Measurements from ENCODE around the gene NAT16. TPM values are rescaled to one million over a fixed set of nuclear protein-coding genes. Genes with fewer than 3 reads are reported as not detected.
A peak's percentile ranks its signal among the peaks of the same experiment; 100 is the strongest.

Gene NAT16
- total and polyA plus RNA-seq, 2 of the 13 experiments (the other 11 are each of a cell fraction or from before 2014, with no cell fraction given), result 0.04 TPM; not detected in 1

DNA sequence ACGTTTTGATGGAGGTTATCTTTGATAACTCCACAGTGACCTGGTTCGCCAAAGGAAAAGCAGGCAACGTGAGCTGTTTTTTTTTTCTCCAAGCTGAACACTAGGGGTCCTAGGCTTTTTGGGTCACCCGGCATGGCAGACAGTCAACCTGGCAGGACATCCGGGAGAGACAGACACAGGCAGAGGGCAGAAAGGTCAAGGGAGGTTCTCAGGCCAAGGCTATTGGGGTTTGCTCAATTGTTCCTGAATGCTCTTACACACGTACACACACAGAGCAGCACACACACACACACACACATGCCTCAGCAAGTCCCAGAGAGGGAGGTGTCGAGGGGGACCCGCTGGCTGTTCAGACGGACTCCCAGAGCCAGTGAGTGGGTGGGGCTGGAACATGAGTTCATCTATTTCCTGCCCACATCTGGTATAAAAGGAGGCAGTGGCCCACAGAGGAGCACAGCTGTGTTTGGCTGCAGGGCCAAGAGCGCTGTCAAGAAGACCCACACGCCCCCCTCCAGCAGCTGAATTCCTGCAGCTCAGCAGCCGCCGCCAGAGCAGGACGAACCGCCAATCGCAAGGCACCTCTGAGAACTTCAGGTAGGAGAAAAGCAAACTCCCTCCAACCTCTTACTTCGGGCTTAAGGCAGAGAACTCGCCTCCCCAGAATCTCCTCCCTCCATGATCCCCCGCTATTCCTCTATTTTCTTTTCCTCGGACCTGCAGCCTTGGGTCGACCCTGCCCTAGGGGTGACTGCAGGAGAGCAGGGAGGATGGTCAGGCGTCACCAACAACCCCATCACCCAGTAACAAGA, 53.2 kb downstream of the NAT16 start, which contains the start of gene SERPINE1 (continued):
- TF ChIP-seq KDM4B (CRISPR knock-in tag; IDR thresholded peaks at IDR 0.05) (no peak), TRIM24 (CRISPR knock-in tag; IDR thresholded peaks at IDR 0.05) (no peak), BCL6 (CRISPR knock-in tag; IDR thresholded peaks at IDR 0.05) (peak; percentile 87), KAT8 (CRISPR knock-in tag; IDR thresholded peaks at IDR 0.05) (peak; percentile 48), ZNF260 (CRISPR knock-in tag; IDR thresholded peaks at IDR 0.05; ENCODE audit: borderline replicate concordance, low read depth) (no peak), HOXA5 (CRISPR knock-in tag; IDR thresholded peaks at IDR 0.05) (peak; percentile 83; the same call in 1 of the 2 replicates), ZNF143 (CRISPR knock-in tag; IDR thresholded peaks at IDR 0.05) (no peak; the same call in 1 of the 2 replicates), ETV5 (CRISPR knock-in tag; IDR thresholded peaks at IDR 0.05; ENCODE audit: borderline replicate concordance) (peak; percentile 91), ZBTB21 (CRISPR knock-in tag; IDR thresholded peaks at IDR 0.05) (no peak), FOXA1 (IDR thresholded peaks at IDR 0.05) (no peak), FOXA1 (CRISPR knock-in tag; IDR thresholded peaks at IDR 0.05) (peak; percentile 68), PPARG (CRISPR knock-in tag; conservative IDR thresholded peaks at IDR 0.05) (no peak; the same call in none of the 2 replicates), DNMT3B (CRISPR knock-in tag; conservative IDR thresholded peaks at IDR 0.05) (no peak), GATAD2A (CRISPR knock-in tag; IDR thresholded peaks at IDR 0.05) (peak; percentile 72), ZNF839 (CRISPR knock-in tag; IDR thresholded peaks at IDR 0.05; ENCODE audit: borderline replicate concordance) (no peak; the same call in 1 of the 2 replicates), ZNF724P (CRISPR knock-in tag; IDR thresholded peaks at IDR 0.05; ENCODE audit: borderline replicate concordance) (no peak), MYNN (CRISPR knock-in tag; IDR thresholded peaks at IDR 0.05; ENCODE audit: low read depth) (no peak)
- TF ChIP-seq, protein P1, sequence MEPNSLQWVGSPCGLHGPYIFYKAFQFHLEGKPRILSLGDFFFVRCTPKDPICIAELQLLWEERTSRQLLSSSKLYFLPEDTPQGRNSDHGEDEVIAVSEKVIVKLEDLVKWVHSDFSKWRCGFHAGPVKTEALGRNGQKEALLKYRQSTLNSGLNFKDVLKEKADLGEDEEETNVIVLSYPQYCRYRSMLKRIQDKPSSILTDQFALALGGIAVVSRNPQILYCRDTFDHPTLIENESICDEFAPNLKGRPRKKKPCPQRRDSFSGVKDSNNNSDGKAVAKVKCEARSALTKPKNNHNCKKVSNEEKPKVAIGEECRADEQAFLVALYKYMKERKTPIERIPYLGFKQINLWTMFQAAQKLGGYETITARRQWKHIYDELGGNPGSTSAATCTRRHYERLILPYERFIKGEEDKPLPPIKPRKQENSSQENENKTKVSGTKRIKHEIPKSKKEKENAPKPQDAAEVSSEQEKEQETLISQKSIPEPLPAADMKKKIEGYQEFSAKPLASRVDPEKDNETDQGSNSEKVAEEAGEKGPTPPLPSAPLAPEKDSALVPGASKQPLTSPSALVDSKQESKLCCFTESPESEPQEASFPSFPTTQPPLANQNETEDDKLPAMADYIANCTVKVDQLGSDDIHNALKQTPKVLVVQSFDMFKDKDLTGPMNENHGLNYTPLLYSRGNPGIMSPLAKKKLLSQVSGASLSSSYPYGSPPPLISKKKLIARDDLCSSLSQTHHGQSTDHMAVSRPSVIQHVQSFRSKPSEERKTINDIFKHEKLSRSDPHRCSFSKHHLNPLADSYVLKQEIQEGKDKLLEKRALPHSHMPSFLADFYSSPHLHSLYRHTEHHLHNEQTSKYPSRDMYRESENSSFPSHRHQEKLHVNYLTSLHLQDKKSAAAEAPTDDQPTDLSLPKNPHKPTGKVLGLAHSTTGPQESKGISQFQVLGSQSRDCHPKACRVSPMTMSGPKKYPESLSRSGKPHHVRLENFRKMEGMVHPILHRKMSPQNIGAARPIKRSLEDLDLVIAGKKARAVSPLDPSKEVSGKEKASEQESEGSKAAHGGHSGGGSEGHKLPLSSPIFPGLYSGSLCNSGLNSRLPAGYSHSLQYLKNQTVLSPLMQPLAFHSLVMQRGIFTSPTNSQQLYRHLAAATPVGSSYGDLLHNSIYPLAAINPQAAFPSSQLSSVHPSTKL (CRISPR knock-in tag; IDR thresholded peaks at IDR 0.05), result peak; percentile 77
- TF ChIP-seq, protein P2, sequence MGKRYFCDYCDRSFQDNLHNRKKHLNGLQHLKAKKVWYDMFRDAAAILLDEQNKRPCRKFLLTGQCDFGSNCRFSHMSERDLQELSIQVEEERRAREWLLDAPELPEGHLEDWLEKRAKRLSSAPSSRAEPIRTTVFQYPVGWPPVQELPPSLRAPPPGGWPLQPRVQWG (CRISPR knock-in tag; IDR thresholded peaks at IDR 0.05; ENCODE audit: borderline replicate concordance, low read depth), result no peak
- TF ChIP-seq, protein P3, sequence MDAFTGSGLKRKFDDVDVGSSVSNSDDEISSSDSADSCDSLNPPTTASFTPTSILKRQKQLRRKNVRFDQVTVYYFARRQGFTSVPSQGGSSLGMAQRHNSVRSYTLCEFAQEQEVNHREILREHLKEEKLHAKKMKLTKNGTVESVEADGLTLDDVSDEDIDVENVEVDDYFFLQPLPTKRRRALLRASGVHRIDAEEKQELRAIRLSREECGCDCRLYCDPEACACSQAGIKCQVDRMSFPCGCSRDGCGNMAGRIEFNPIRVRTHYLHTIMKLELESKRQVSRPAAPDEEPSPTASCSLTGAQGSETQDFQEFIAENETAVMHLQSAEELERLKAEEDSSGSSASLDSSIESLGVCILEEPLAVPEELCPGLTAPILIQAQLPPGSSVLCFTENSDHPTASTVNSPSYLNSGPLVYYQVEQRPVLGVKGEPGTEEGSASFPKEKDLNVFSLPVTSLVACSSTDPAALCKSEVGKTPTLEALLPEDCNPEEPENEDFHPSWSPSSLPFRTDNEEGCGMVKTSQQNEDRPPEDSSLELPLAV (CRISPR knock-in tag; conservative IDR thresholded peaks at IDR 0.05; ENCODE audit: low read depth), result no peak
- TF ChIP-seq, protein P4, sequence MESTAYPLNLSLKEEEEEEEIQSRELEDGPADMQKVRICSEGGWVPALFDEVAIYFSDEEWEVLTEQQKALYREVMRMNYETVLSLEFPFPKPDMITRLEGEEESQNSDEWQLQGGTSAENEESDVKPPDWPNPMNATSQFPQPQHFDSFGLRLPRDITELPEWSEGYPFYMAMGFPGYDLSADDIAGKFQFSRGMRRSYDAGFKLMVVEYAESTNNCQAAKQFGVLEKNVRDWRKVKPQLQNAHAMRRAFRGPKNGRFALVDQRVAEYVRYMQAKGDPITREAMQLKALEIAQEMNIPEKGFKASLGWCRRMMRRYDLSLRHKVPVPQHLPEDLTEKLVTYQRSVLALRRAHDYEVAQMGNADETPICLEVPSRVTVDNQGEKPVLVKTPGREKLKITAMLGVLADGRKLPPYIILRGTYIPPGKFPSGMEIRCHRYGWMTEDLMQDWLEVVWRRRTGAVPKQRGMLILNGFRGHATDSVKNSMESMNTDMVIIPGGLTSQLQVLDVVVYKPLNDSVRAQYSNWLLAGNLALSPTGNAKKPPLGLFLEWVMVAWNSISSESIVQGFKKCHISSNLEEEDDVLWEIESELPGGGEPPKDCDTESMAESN (CRISPR knock-in tag; conservative IDR thresholded peaks at IDR 0.05), result peak; percentile 97
- TF ChIP-seq, protein P5, sequence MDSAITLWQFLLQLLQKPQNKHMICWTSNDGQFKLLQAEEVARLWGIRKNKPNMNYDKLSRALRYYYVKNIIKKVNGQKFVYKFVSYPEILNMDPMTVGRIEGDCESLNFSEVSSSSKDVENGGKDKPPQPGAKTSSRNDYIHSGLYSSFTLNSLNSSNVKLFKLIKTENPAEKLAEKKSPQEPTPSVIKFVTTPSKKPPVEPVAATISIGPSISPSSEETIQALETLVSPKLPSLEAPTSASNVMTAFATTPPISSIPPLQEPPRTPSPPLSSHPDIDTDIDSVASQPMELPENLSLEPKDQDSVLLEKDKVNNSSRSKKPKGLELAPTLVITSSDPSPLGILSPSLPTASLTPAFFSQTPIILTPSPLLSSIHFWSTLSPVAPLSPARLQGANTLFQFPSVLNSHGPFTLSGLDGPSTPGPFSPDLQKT (CRISPR knock-in tag; IDR thresholded peaks at IDR 0.05; ENCODE audit: borderline replicate concordance), result no peak
